Stimulated activated CD4-positive, alpha-beta T cell treated with anti-CD3 and anti-CD28 coated beads, Interleukin-15, amount 100 ng/mL, for 24 hours (primary cell): ENCODE measurements around the gene KCNJ6.
"Not testable (repeated sequence)": the region's sequence is repeated elsewhere in the genome, so short reads cannot be mapped to it uniquely, and the experiment has no call there.

Experiments used
- DNase-seq: peaks from one replicate; pipeline ENCODE4 v3.0.0-alpha.2; 2020

The KCNJ6 gene

DNA sequence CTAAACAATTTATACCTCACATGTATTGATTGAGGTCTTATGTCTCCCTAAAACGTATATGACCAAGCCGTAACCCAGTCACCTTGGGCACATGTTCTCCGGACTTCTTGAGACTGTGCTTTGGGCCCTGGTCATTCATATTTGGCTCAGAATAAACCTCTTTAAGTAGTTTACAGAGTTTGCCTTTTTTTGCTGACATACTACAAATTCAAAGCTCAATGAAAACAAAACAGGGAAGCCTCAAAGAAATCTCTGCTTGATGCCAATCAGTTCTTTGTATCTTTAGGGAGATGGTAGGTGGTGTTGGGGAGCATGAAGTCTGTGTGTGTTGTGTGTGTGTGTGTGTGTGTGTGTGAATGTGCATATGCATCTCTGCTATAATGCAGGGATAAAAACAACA, 247.0 kb downstream of the KCNJ6 start:
- no peak for DNase-seq

GRCh38 chr21:37668462-37669239, 247.6 kb downstream of the KCNJ6 start:
- DNase-seq = no peak

DNA sequence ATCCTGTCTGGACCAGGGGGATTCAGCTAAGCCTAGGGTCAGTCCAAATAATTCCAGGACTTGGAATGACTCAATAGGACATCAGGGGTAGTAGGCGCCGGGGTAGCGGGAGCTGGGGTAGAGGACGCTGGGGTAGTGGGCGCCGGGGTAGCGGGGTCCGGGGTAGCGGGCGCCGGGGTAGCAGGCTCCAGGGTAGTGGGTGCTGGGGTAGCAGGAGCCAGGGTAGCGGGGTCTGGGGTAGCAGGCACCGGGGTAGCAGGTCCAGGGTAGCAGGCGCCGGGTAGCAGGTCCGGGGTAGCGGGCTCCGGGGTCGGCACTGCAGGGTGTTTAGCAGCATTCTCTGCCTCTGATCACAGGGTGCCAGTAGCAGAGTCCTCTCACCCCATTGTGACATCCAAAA, 248.9 kb downstream of the KCNJ6 start:
- no peak for DNase-seq

DNA sequence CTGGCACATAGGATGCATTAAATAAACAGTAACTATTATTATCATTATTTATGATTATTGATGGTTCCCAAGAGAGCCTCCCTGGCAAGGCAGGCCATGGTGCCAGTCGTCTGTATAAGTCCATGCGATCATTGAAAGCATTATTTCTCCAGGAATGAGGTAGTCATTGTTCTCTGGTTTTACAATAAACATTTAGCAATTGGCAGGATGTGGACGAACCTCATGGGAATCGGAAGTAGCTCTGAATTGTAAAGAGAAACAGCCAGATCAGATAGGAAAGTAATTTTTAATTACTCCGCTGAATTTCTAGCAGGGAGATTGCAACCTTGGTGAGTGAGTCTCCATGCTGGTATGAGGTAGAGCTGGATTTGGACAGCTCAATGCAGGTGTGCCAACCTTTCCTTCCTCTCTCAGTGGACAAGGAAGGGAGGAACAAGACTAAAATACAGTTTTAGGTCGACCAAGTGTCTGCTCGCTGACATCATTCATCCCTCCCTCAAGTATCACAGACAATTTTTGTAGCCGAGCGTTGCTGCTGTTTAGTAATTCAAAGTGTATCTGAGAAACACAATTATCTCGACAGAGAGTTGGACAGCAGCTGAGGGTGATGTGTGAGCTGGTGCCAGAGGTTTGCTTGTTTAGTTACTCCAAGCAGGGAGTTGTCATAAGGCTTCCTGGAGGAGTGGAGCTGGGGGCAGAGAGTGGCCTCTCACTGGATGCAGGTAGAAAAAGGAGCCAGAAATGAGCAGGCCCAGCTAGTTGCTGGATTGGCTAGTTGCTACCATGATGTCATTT, 250.8 kb downstream of the KCNJ6 start:
- no peak for DNase-seq

GRCh38 chr21:37662227-37662626, 254.0 kb downstream of the KCNJ6 start:
- DNase-seq = not testable (repeated sequence)

- DNase-seq = no peak
These were observed 255.5 kb downstream of the KCNJ6 start for GRCh38 chr21:37660709-37661108.

DNA sequence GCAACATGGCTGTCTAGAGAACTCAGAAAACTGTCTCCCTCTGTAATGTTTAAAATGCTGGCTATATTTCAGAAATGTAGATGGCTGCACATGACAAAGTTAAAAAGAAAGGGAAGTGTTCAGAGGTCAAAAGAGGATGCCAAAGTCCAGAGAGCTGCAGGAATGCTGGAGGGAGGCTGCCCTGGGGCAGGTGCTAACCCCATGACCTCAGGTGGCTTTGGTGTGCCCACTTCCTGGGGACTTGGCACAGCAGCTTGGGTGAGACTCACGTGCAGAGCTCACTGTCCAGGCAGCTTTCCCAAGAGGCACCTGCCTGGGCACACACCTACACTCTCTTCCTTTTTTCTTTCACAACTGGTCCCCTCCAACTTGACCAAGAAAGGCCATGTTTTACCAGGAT, 256.4 kb downstream of the KCNJ6 start:
- DNase-seq = no peak

DNA sequence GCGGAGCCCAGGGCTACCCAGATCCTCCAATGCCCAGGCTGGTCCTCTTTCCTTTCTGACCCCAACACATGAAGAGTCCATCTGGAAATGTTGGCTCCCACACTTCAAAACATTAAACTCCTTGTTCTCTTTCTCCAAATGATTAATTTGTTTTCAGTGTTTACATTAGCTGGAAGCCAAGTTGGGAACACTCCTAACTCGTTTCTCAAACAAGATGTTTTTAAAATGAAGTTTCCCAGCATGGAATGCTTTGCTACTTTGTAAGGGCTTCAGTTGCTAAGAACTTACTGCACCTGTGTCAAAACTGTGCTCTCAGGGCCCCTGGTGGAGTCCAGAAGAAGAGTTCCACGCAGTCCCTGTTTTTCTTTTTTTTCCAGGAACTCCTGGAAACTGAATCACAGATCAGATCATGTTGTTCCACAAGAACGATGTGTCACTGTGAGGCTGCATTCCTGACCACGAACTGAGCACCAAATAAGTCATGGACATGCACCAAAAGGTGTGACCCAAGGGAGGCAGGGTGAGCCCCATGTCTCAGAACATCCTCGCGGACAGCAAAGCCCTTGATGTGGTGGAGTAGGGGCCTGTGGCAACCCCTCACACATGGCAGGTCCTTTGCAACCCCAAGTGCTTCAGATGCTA, 257.3 kb downstream of the KCNJ6 start:
- DNase-seq = no peak

- DNase-seq = no peak
These were observed 258.0 kb downstream of the KCNJ6 start for GRCh38 chr21:37658121-37658816.

DNA sequence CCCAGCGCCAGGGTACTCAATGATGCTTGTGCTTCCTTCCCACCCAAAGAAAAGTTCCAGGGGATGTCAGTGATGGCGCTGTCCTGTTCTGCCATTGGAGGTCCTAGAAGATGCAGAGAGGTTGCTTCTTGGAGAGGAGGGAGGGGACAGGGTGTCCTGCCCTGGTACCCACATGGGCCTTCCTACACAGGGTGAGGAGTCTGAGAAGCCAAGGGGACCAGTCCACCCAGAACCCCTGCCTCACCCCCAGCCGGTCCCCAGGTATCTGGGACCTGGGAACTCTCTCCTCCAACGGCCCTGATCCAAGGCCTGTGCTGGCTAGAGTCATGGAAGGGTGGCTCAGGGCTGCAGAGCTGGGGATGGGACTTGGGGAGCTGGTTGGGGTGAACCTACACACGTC, 259.4 kb downstream of the KCNJ6 start:
- no peak for DNase-seq

DNA sequence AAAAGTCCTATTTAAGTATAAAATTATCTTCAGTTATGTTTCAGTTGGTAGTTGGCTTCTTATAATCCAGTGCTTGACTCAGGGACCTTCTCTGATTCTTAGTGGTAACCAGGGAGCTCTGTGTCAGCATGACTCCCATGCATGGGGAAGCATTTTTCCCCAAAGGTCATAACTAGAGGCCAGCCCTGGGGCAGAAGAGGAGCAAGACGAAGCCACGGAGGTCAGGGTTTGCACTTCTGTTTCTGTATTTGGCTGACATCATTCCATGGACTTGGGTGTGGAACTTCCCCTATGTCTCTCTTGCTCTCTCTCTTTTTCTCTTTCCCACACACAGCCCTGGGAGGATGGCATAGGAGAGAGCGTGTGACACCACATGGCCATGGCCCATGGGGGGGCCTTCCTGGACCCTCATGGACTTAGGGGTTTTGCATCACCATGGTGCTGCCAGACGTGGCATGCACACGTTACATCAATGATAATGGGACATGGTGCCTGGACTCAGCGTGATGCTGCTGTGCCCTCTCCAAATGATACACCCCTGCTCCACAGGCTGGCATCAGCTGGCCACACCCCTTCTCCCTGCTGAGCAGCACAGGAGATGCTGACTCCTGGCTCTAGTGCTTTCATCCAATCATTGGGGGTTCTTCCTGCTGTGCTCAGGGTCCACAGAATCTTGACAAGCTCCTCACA, 260.5 kb downstream of the KCNJ6 start:
- DNase-seq = no peak

GRCh38 chr21:37654596-37654995, 261.7 kb downstream of the KCNJ6 start:
- no peak for DNase-seq

- no peak for DNase-seq
These were observed 263.1 kb downstream of the KCNJ6 start for GRCh38 chr21:37653201-37653600.

GRCh38 chr21:37647781-37648180, 268.5 kb downstream of the KCNJ6 start:
- no peak for DNase-seq

- DNase-seq = not testable (repeated sequence)
These were observed 269.5 kb downstream of the KCNJ6 start for GRCh38 chr21:37646761-37647160.

- DNase-seq = no peak
These were observed 270.4 kb downstream of the KCNJ6 start for GRCh38 chr21:37645848-37646247.

- no peak for DNase-seq
These were observed 271.6 kb downstream of the KCNJ6 start for GRCh38 chr21:37644636-37645035.

GRCh38 chr21:37643862-37644261, 272.4 kb downstream of the KCNJ6 start:
- DNase-seq = not testable (repeated sequence)

- peak; percentile 40 for DNase-seq
These were observed 273.8 kb downstream of the KCNJ6 start for GRCh38 chr21:37642493-37642892.

DNA sequence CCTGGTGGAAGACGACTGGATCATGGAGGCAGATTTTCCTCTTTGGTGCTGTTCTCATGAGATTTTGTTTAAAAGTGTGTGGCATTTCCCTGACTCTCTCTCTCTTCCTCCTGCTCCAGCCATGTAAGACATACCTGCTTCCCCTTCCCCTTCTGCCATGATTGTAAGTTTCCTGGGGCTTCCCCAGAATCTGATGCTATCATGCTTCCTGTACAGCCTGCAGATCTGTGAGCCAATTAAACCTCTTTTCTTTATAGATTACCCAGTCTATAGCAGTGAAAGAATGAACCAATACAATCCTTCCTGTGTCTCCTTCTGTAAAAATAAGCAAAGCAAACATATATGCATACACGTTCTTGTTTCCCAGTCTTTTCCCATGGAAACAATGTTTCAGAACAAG, 276.5 kb downstream of the KCNJ6 start:
- no peak for DNase-seq

GRCh38 chr21:37636152-37636860, 280.0 kb downstream of the KCNJ6 start:
- no peak for DNase-seq
